Skeletal muscle tissue (tissue), 4 donors: ENCODE results near the gene NEU4. TPM values are rescaled to one million over a fixed set of nuclear protein-coding genes. Genes with fewer than 3 reads are reported as not detected.
"Not testable (repeated sequence)": the region's sequence is repeated elsewhere in the genome, so short reads cannot be mapped to it uniquely, and the experiment has no call there.

Experiments
- H3K27ac ChIP-seq: one replicate; pipeline ENCODE4 v1.7.0; 2013; ENCODE audit warnings: mild to moderate bottlenecking, low read depth, low read length, inconsistent platforms
- H3K27me3 ChIP-seq, 3 donors: one replicate each; pipeline ENCODE4 v1.7.0; 2013; ENCODE audit warnings: low read length in 3 of 3; ENCODE audit not compliant: control insufficient read depth in 3 of 3, insufficient read depth in 3 of 3
- H3K36me3 ChIP-seq, 3 donors: one replicate each; pipeline ENCODE4 v1.7.0; 2013; ENCODE audit warnings: low read length in 3 of 3; ENCODE audit not compliant: control insufficient read depth in 3 of 3, insufficient read depth in 3 of 3
- H3K4me1 ChIP-seq, 3 donors: one replicate each; pipeline ENCODE4 v1.7.0; 2013; ENCODE audit warnings: low read length in 3 of 3, mild to moderate bottlenecking in 3 of 3; ENCODE audit not compliant: control insufficient read depth in 3 of 3, insufficient read depth in 3 of 3
- H3K4me3 ChIP-seq, 3 donors: one replicate each; pipeline ENCODE4 v1.7.0; 2013; ENCODE audit warnings: low read length in 3 of 3
- H3K9ac ChIP-seq, 3 donors: one replicate each; pipeline ENCODE4 v1.7.0; 2013; ENCODE audit warnings: low read length in 3 of 3, mild to moderate bottlenecking in 3 of 3, moderate library complexity in 2 of 3, low read depth in 1 of 3
- H3K9me3 ChIP-seq, 3 donors: one replicate each; pipeline ENCODE4 v1.7.0; 2013; ENCODE audit warnings: low read length in 3 of 3; ENCODE audit not compliant: control insufficient read depth in 3 of 3
- total RNA-seq: library from RNA; depleted of rRNA; stranded (reverse); fragments of >200 nt; gene quantifications from one replicate; pipeline ENCODE4 v1.2.3, GENCODE V29; 2014
- donor health status: Osteomylitis.

Gene NEU4
- total RNA-seq, 1 donor from 2014 or later = 4.2 TPM

DNA sequence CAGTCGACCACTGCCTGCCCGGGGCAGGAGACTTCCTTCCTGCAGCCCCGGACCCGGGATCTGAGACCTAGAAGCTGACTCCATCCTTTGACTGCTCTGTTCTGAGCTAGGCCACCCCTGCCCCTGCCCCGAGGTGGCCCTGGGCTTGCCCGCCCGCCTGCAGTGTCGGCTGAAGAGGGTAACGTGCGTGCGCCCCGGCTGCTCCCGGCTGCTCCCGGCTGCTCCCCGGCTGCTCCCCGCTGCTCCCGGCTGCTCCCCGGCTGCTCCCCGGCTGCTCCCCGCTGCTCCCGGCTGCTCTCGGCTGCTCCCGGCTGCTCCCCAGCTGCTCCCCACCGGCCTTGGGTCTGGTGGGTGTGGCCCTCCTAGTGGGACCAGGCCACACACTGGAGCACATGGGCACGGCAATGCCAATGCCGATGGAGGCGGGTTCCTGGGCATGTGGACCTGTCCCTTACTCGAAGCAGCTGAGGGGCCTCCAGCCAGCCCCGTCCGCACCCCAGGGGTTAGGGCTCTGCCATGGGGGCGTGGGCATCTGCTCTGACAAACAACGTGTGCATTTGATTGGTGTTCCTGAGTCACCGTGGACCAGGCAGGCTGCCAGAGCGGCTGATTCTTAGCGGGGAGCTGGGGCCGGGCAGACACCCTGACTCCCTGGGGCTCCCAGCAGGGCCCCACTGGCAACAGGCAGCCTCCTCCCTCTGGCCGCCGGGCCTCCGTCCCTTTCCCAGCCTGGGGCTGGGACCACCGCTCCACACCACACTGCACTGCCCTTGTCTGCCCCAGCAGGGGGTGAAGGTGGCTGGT is 34.4 kb upstream of the NEU4 start:
- peaks cover 15 to 31% (median 17%) of the 10 kb centered on the region in 3 donors for H3K27me3 ChIP-seq
- no peak overlapping the region for H3K4me3 ChIP-seq
- H3K27ac ChIP-seq = no peak overlapping the region
- H3K9ac ChIP-seq = no peak overlapping the region
- H3K4me1 ChIP-seq = peaks cover 8 to 14% (median 12%) of the 10 kb centered on the region in 3 donors
- H3K36me3 ChIP-seq = no peaks in the 10 kb centered on the region
- H3K9me3 ChIP-seq = no peaks in the 10 kb centered on the region

DNA sequence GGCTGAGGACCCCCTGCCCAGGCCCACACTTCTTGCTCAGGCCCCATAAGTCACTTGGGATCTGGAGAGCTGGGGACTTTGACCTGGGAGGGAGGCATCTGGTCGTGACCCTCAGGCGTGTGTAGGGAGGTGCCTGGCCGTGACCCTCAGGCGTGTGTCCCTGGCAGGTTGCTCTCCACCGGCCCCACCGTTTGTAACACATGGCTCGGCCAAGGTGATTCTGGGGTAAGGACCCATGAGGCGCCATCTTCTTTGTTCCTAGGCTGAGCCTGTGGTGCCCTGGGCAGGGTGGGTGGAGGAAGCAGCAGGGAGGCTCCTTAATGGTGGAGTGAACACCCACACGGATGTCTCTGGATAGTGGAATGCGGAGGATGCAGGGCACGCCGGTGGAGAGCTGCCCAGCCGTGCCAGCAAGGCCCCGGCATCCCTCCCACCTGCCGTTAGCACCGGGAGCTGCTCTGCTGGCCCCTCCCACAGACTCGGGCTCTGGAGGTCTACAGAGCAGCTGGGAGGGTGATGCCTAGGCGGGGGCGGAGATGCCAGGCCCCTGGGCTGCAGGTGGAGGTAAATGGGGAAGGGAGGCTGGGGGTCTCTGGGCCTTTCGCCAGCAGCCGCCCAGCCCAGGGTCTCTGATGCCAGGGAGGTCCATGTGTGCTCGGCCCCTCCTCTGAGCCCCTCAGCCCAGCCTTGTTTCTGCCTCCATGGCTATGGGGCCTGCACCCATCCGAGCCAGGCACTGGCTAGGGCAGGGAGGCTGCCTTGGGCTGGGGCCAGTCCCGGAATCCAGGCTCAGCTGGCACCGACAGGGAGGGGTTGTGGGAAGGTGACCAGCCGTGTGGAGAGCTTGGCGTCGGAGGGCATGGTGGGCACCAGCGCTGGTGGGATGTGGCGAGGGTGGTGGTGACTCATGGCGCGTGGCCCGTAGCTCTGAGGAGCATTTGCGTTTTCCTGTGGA is 33.5 kb upstream of the NEU4 start:
- no peaks in the 10 kb centered on the region for H3K9me3 ChIP-seq
- H3K4me1 ChIP-seq = peaks cover 8 to 14% (median 12%) of the 10 kb centered on the region in 3 donors
- no peak overlapping the region for H3K9ac ChIP-seq
- peaks cover 15 to 31% (median 17%) of the 10 kb centered on the region in 3 donors for H3K27me3 ChIP-seq
- no peak overlapping the region for H3K27ac ChIP-seq
- no peak overlapping the region for H3K4me3 ChIP-seq
- no peaks in the 10 kb centered on the region for H3K36me3 ChIP-seq

DNA sequence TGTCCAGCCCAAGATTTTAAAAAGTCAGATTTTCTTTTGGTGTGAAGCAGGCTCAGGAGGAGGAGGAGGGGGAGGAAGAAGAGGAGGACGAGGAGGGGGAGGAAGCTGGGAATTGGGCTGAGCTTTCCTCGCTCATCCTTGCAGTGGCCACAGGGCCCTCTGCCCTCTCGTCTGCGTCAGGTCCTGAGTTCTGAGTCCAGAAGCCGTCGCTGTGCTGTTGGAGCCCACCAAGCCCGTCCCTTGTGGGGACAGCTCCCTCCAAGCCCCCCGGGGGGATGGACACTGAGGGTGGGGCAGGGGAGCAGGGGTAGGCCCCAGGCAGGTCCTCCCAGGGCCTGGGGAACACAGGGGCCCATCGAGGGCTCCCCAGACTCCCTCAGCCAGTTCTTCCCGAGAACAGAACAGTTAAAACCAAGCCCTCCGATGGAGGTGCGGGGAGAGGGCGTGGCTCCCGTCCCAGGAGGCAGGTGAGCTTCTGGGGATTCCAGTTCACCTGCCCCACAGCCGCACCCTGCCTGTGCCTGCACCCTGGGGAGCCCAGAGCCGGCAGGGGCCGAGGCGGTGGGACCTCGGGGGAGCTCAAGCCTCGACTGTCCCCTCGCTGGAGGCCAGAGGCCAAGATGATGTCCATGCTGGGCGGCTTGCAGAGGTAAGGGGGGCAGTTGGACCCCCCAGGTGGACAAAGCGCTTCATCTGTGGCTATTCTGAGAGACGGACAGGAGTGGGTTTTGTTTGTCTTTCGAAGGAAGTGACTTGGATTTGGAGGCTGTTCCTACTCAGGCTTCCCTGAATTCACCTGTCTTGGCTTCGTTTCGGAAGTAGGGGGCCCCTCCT is 32.4 kb upstream of the NEU4 start, which contains the start of gene GAL3ST2:
Gene GAL3ST2 (plus strand): TSS at position 487 of the 834 bp plus-strand sequence. CDS start 134 bp downstream, at position 621.
- Histone ChIP-seq H3K4me3 (no peak within 1 kb of the TSS), H3K9me3 (no peaks in the 10 kb centered on the region), H3K27me3 (peaks cover 15 to 31% (median 17%) of the 10 kb centered on the region in 3 donors), H3K9ac (no peak within 1 kb of the TSS), H3K36me3 (no peaks in the 10 kb centered on the region), H3K4me1 (peaks cover 3 to 4% (median 3%) of the 10 kb centered on the region in 3 donors), H3K27ac (no peak within 1 kb of the TSS)

DNA sequence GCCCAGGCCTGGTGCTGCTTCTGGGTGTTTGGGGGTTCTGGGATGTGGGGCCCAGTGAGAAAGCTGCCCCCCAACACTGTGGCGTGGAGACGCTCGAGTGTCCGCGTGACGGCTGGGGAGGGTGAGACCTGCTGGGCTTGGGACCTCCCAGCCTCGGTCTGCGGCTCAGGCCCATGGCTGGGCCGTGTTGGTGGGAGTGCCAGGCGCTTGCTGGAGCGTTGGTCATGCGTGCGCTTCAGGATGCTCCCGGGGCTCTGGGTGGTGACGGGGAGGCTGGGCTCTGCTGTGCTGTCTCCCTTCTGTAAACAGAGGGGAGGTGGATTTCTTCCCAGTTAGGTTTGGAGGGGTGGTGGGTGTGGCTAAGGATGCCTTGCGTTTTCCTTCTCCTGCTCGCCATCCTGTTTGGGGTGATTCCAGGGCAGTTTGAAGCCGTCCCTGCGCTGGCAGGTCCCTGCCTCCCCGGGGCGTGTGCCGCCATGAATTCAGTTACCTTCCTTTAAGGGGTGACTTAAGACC is 31.8 kb upstream of the NEU4 start:
- Histone ChIP-seq H3K4me1 (no peaks in the 10 kb centered on the region), H3K27me3 (peaks cover 15 to 31% (median 17%) of the 10 kb centered on the region in 3 donors), H3K9ac (no peak overlapping the region), H3K4me3 (no peak overlapping the region), H3K27ac (no peak overlapping the region), H3K36me3 (no peaks in the 10 kb centered on the region), H3K9me3 (no peaks in the 10 kb centered on the region)

DNA sequence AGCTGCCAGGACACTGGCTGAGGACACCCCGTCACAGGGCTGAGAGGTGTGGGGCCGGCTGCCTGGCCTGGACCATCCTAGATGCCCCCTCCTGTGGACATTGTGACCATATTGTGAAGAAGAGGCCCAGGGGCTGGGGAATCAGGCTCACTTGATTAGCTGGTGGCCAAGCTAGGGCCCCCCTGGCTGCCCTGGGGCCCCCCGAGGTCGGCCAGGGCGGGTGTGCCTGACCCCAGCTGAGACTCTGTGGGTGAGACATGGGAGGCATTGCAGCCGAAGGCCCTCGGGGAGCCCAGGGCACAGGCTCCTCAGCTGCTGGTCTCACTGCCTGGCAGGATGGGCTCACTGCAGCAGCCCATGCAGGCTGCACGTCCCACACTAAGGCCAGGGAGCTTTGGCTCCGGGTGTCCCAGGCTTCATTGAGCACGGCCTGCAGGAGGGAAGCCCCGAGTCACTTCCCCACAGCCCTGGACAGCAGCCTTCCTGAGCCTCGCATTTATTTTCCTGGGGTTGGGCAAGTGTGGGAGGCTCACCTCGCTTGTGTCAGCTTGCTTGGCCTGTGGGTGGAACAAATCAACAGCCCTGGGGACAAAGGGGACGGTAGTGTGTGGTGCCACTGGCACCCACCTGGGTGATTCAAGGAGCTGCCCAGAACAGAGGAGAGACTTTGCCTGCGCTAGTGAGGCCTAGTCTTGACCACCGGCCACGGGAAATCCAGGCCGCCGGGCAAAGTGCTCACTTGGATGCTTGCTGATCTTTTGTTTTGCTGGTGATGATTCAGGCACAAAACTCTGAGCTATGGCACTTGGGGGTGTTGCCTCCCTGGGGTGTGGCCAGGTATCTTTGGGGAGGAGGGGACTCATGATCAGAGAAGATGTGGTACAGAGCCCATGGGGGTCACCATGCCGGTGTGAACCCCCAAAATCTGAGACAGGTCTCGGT is 31.0 kb upstream of the NEU4 start:
- H3K36me3 ChIP-seq = no peaks in the 10 kb centered on the region
- no peak overlapping the region for H3K27ac ChIP-seq
- peaks cover 15 to 27% (median 17%) of the 10 kb centered on the region in 3 donors for H3K27me3 ChIP-seq
- H3K4me3 ChIP-seq = no peak overlapping the region
- no peaks in the 10 kb centered on the region for H3K9me3 ChIP-seq
- no peak overlapping the region for H3K9ac ChIP-seq
- no peaks in the 10 kb centered on the region for H3K4me1 ChIP-seq

DNA sequence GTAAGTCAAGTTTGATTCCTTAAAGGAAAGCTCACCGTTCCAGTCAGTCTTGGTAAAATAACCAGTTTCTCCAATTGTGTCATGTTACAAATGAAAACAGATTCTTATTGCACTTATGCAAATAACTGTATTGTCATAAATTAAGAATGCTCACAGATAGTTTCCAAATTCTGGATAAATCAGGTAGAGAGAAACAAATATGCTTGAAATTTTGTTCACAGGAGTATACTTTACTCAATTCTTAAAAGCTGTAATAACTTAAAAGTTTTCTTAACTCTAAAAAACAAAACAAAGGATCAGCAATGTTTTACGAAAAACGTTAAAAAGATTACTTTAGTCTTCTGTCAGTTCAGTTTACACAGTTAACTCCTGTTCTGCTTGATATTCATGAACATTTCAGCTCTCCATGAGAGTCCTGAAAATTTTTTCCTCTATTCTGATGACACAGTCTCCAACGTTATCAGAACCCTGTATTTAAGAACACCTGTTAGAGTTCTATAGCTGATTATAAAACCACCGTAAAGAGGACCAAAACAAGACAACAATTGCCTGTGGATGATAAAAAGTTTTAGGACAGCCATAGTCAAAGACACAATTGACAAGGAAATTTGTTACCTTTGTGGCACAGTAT is 27.9 kb upstream of the NEU4 start:
- no peaks in the 10 kb centered on the region for H3K4me1 ChIP-seq
- H3K9me3 ChIP-seq = no peaks in the 10 kb centered on the region
- H3K27ac ChIP-seq = no peak overlapping the region
- H3K36me3 ChIP-seq = no peaks in the 10 kb centered on the region
- no peaks in the 10 kb centered on the region for H3K27me3 ChIP-seq
- H3K4me3 ChIP-seq = no peak overlapping the region
- no peak overlapping the region for H3K9ac ChIP-seq

DNA sequence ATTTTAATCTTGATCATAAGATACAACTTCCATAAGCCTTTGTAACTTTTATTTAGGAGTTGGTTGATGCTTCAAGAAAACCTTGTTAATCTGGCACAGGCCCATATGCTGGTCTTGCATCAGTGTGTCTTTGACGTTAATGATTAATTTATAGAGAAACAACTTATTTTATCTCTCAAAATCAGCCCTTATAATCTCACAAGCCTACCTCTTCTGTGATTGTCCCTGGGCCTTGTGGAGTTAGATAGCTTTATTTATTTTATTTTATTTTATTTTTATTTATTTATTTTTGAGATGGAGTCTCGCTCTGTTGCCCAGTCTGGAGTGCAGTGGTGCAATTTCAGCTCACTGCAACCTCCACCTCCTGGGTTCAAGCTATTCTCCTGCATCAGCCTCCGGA is 26.9 kb upstream of the NEU4 start:
- H3K4me1 ChIP-seq, H3K9me3 ChIP-seq, H3K27ac ChIP-seq, H3K4me3 ChIP-seq, H3K9ac ChIP-seq, H3K36me3 ChIP-seq, H3K27me3 ChIP-seq: not testable (repeated sequence)

DNA sequence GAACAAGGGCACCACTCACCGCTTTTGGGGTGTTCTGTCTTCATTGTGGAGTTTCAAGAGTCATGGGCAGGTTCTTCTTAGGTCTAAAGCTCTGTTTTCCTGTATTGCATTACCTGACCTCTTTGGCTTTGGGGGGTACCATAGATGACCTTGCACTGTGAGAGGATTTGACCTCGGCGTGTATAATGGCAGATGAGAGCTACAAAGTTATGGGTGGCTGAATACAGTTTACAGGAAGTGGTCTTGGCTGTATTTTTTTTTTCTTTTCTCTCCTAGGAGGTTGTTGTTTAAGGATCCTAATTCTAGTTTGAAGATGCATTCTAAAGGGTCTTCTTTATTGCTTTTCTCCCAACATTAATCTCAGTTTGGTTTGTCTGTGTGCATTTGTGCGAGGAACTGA is 20.9 kb upstream of the NEU4 start:
- Histone ChIP-seq H3K4me1 (no peaks in the 10 kb centered on the region), H3K27me3 (no peaks in the 10 kb centered on the region), H3K36me3 (no peaks in the 10 kb centered on the region), H3K4me3 (no peak overlapping the region), H3K27ac (no peak overlapping the region), H3K9me3 (no peaks in the 10 kb centered on the region), H3K9ac (no peak overlapping the region)
